Measurements from ENCODE around the gene HIP1R.

The HIP1R gene

GRCh38 chr12:122842505-122843405 is 7.5 kb downstream of the HIP1R start:
- H3K4me1 ChIP-seq (ENCODE audit: control insufficient read depth in 1 of 2, insufficient read depth in 2 of 2, low read length in 2 of 2): peaks cover 39 to 44% of the 10 kb centered on the region in 2 donors
- H3K9me3 ChIP-seq (ENCODE audit: control insufficient read depth in 1 of 2, low read length in 2 of 2): no peaks in the 10 kb centered on the region
- no peak overlapping the region for H3K27ac ChIP-seq (ENCODE audit: low read depth, low read length)
- peaks cover 0 to 23% of the 10 kb centered on the region in 2 donors for H3K36me3 ChIP-seq (ENCODE audit: control insufficient read depth in 1 of 2, insufficient read depth in 2 of 2, low read length in 2 of 2)
- H3K9ac ChIP-seq (ENCODE audit: low read depth in 1 of 2, low read length in 2 of 2): no peak overlapping the region
- no peaks in the 10 kb centered on the region for H3K27me3 ChIP-seq (ENCODE audit: control insufficient read depth in 1 of 2, insufficient read depth in 2 of 2, low read length in 2 of 2)
- H3K4me3 ChIP-seq (ENCODE audit: low read depth in 1 of 2, low read length in 2 of 2): no peak overlapping the region

DNA sequence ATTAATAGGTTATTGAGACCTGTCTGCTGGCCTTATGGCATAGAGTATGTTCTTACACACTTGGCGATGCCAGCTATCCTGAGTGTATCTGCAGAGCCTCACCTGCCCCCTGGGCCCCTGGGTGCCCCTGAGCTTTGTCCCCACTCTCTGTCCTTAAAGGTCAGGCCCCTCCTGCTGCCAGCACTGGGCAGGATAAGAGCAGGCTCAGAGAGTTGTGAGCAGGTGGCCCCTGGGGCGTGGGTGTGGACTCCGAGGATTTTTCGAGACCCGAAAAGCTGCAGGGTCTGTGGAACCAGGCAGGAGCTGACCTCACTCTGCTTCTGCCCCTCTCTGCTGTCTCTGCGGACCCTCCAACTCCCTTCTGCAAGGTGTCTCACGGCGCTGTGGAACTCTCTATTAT is 8.2 kb downstream of the HIP1R start:
- H3K9ac ChIP-seq (ENCODE audit: low read depth in 1 of 2, low read length in 2 of 2): no peak overlapping the region
- peaks cover 5 to 28% of the 10 kb centered on the region in 2 donors for H3K36me3 ChIP-seq (ENCODE audit: control insufficient read depth in 1 of 2, insufficient read depth in 2 of 2, low read length in 2 of 2)

DNA sequence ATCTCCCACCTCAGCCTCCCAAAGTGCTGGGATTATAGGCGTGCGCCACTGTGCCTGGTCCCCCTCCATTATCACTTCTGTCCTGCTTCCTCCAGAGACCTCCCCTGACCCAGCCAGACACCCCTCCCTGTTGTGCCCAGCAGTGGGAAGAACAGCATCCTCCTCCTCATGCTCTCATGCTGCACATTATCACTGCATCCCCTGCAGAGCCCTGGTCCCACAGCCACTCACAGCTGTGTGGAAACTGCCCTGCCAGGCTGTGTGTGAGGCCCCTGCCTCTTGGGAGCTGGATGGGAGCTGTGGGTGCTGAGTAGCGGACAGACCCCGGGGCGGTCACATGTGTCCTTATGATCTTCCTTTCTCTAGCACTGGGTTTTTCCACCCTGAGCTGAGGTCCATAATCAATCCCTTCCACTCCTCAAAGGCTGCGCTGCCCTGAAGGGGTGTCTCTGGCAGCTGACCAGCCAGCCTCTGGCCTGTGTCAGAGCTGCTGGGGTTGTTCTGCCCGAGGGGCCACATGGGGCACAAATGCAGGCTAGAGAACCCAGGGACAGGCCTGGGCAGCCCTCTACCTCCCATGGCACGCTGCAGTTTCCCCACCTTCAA is 9.2 kb downstream of the HIP1R start:
- H3K27ac ChIP-seq (ENCODE audit: low read depth, low read length): no peak overlapping the region
- H3K9ac ChIP-seq (ENCODE audit: low read depth in 1 of 2, low read length in 2 of 2): no peak overlapping the region
- peaks cover 5 to 32% of the 10 kb centered on the region in 2 donors for H3K36me3 ChIP-seq (ENCODE audit: control insufficient read depth in 1 of 2, insufficient read depth in 2 of 2, low read length in 2 of 2)
- H3K9me3 ChIP-seq (ENCODE audit: control insufficient read depth in 1 of 2, low read length in 2 of 2): no peaks in the 10 kb centered on the region
- no peak overlapping the region for H3K4me3 ChIP-seq (ENCODE audit: low read depth in 1 of 2, low read length in 2 of 2)
- H3K4me1 ChIP-seq (ENCODE audit: control insufficient read depth in 1 of 2, insufficient read depth in 2 of 2, low read length in 2 of 2): peaks cover 22 to 27% of the 10 kb centered on the region in 2 donors
- H3K27me3 ChIP-seq (ENCODE audit: control insufficient read depth in 1 of 2, insufficient read depth in 2 of 2, low read length in 2 of 2): no peaks in the 10 kb centered on the region

More for the DNA sequence above, 8.2 kb downstream of the HIP1R start:
- Histone ChIP-seq H3K27ac (ENCODE audit: low read depth, low read length) (no peak overlapping the region), H3K4me3 (ENCODE audit: low read depth in 1 of 2, low read length in 2 of 2) (no peak overlapping the region), H3K9me3 (ENCODE audit: control insufficient read depth in 1 of 2, low read length in 2 of 2) (no peaks in the 10 kb centered on the region), H3K27me3 (ENCODE audit: control insufficient read depth in 1 of 2, insufficient read depth in 2 of 2, low read length in 2 of 2) (no peaks in the 10 kb centered on the region), H3K4me1 (ENCODE audit: control insufficient read depth in 1 of 2, insufficient read depth in 2 of 2, low read length in 2 of 2) (peaks cover 32 to 37% of the 10 kb centered on the region in 2 donors)

GRCh38 chr12:122845041-122845864 is 10.0 kb downstream of the HIP1R start:
- no peak overlapping the region for H3K4me3 ChIP-seq (ENCODE audit: low read depth in 1 of 2, low read length in 2 of 2)
- H3K4me1 ChIP-seq (ENCODE audit: control insufficient read depth in 1 of 2, insufficient read depth in 2 of 2, low read length in 2 of 2): peaks cover 19 to 20% of the 10 kb centered on the region in 2 donors
- H3K9ac ChIP-seq (ENCODE audit: low read depth in 1 of 2, low read length in 2 of 2): no peak overlapping the region
- H3K27ac ChIP-seq (ENCODE audit: low read depth, low read length): no peak overlapping the region
- no peaks in the 10 kb centered on the region for H3K9me3 ChIP-seq (ENCODE audit: control insufficient read depth in 1 of 2, low read length in 2 of 2)
- H3K27me3 ChIP-seq (ENCODE audit: control insufficient read depth in 1 of 2, insufficient read depth in 2 of 2, low read length in 2 of 2): no peaks in the 10 kb centered on the region
- H3K36me3 ChIP-seq (ENCODE audit: control insufficient read depth in 1 of 2, insufficient read depth in 2 of 2, low read length in 2 of 2): peaks cover 5 to 30% of the 10 kb centered on the region in 2 donors

GRCh38 chr12:122845865-122846621 is 10.8 kb downstream of the HIP1R start:
- Histone ChIP-seq H3K4me3 (ENCODE audit: low read depth in 1 of 2, low read length in 2 of 2) (no peak overlapping the region), H3K9me3 (ENCODE audit: control insufficient read depth in 1 of 2, low read length in 2 of 2) (no peaks in the 10 kb centered on the region), H3K27ac (ENCODE audit: low read depth, low read length) (no peak overlapping the region), H3K36me3 (ENCODE audit: control insufficient read depth in 1 of 2, insufficient read depth in 2 of 2, low read length in 2 of 2) (peaks cover 5 to 31% of the 10 kb centered on the region in 2 donors), H3K9ac (ENCODE audit: low read depth in 1 of 2, low read length in 2 of 2) (no peak overlapping the region), H3K27me3 (ENCODE audit: control insufficient read depth in 1 of 2, insufficient read depth in 2 of 2, low read length in 2 of 2) (no peaks in the 10 kb centered on the region), H3K4me1 (ENCODE audit: control insufficient read depth in 1 of 2, insufficient read depth in 2 of 2, low read length in 2 of 2) (peaks cover 12 to 13% of the 10 kb centered on the region in 2 donors)

- Histone ChIP-seq H3K9me3 (ENCODE audit: control insufficient read depth in 1 of 2, low read length in 2 of 2) (no peaks in the 10 kb centered on the region), H3K36me3 (ENCODE audit: control insufficient read depth in 1 of 2, insufficient read depth in 2 of 2, low read length in 2 of 2) (peaks cover 5 to 38% of the 10 kb centered on the region in 2 donors), H3K27ac (ENCODE audit: low read depth, low read length) (no peak overlapping the region), H3K27me3 (ENCODE audit: control insufficient read depth in 1 of 2, insufficient read depth in 2 of 2, low read length in 2 of 2) (no peaks in the 10 kb centered on the region), H3K4me1 (ENCODE audit: control insufficient read depth in 1 of 2, insufficient read depth in 2 of 2, low read length in 2 of 2) (peaks cover 6 to 8% of the 10 kb centered on the region in 2 donors), H3K4me3 (ENCODE audit: low read depth in 1 of 2, low read length in 2 of 2) (no peak overlapping the region), H3K9ac (ENCODE audit: low read depth in 1 of 2, low read length in 2 of 2) (no peak overlapping the region)
Observed at GRCh38 chr12:122846622-122847515, 11.6 kb downstream of the HIP1R start.

- H3K36me3 ChIP-seq (ENCODE audit: control insufficient read depth in 1 of 2, insufficient read depth in 2 of 2, low read length in 2 of 2): peaks cover 5 to 44% of the 10 kb centered on the region in 2 donors
- H3K27ac ChIP-seq (ENCODE audit: low read depth, low read length): no peak overlapping the region
- no peak overlapping the region for H3K4me3 ChIP-seq (ENCODE audit: low read depth in 1 of 2, low read length in 2 of 2)
- no peak overlapping the region for H3K9ac ChIP-seq (ENCODE audit: low read depth in 1 of 2, low read length in 2 of 2)
- H3K27me3 ChIP-seq (ENCODE audit: control insufficient read depth in 1 of 2, insufficient read depth in 2 of 2, low read length in 2 of 2): no peaks in the 10 kb centered on the region
- H3K9me3 ChIP-seq (ENCODE audit: control insufficient read depth in 1 of 2, low read length in 2 of 2): no peaks in the 10 kb centered on the region
- H3K4me1 ChIP-seq (ENCODE audit: control insufficient read depth in 1 of 2, insufficient read depth in 2 of 2, low read length in 2 of 2): peaks cover 6% of the 10 kb centered on the region in 2 donors
Observed at GRCh38 chr12:122847516-122847836, 12.2 kb downstream of the HIP1R start.

DNA sequence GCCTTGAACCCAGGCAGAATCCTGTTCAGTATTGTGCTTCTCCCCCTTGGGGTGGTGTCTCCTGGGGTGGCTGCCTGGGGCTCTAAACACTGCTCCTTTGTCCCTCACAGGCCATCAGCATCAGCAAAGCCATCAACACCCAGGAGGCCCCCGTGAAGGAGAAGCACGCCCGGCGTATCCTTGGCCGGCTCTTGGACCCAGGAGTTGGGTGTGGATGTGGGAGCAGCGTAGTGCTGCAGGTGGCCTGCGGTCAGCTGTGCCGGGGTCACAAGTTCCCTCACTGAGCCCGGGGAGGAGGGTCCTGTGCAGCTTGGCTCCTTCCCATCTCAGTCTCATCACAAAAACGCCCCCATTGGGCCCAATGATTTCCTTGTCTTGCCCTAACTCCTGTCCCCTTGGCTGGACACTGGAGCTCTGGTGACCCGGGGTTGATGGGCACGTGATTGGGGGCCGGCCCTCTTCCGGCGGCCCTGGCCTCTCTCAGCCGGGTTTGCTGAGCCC is 12.7 kb downstream of the HIP1R start:
- no peak overlapping the region for H3K4me3 ChIP-seq (ENCODE audit: low read depth in 1 of 2, low read length in 2 of 2)
- H3K4me1 ChIP-seq (ENCODE audit: control insufficient read depth in 1 of 2, insufficient read depth in 2 of 2, low read length in 2 of 2): peaks cover 1 to 3% of the 10 kb centered on the region in 2 donors
- H3K9ac ChIP-seq (ENCODE audit: low read depth in 1 of 2, low read length in 2 of 2): no peak overlapping the region
- H3K9me3 ChIP-seq (ENCODE audit: control insufficient read depth in 1 of 2, low read length in 2 of 2): no peaks in the 10 kb centered on the region
- H3K27me3 ChIP-seq (ENCODE audit: control insufficient read depth in 1 of 2, insufficient read depth in 2 of 2, low read length in 2 of 2): no peaks in the 10 kb centered on the region
- no peak overlapping the region for H3K27ac ChIP-seq (ENCODE audit: low read depth, low read length)
- H3K36me3 ChIP-seq (ENCODE audit: control insufficient read depth in 1 of 2, insufficient read depth in 2 of 2, low read length in 2 of 2): peaks cover 5 to 47% of the 10 kb centered on the region in 2 donors
